ENCODE results near the gene COBL. TPM values are rescaled to one million over a fixed set of nuclear protein-coding genes. Genes with fewer than 3 reads are reported as not detected.

The COBL gene
- total RNA-seq, 1 experiment from 2014 or later = 51.4 TPM

GRCh38 chr7:51308265-51308664, 8.3 kb downstream of the COBL start:
- TF ChIP-seq EZH2 (IDR thresholded peaks at IDR 0.05; ENCODE audit: low read depth) = no peak
- intact Hi-C loops (cut with micrococcal nuclease; ENCODE audit: unreplicated experiment) = no loop called here
- Histone ChIP-seq H3K4me1 (replicated peaks; ENCODE audit: insufficient read depth) (peaks cover 19% of the 10 kb centered on the region), H3K27ac (no peak overlapping the region), H3K9me3 (ENCODE audit: insufficient read depth, low read depth) (no peaks in the 10 kb centered on the region), H3K4me3 (no peak overlapping the region), H3K36me3 (ENCODE audit: low read depth) (no peaks in the 10 kb centered on the region), H3K79me2 (ENCODE audit: low read depth) (peaks cover 81% of the 10 kb centered on the region), H3F3A (ENCODE audit: insufficient read depth, low read depth) (peaks cover 11% of the 10 kb centered on the region), H3K9me2 (ENCODE audit: insufficient read depth) (no peaks in the 10 kb centered on the region), H2AFZ (no peak overlapping the region), H3K4me2 (no peak overlapping the region), H3K27me3 (ENCODE audit: insufficient read depth, low read depth) (no peaks in the 10 kb centered on the region), H4K20me1 (ENCODE audit: insufficient read depth) (no peaks in the 10 kb centered on the region)
- POLR2A ChIA-PET (ENCODE audit: unreplicated experiment) = no interaction called here
- no TSS peak for BruUV-seq (replicated peaks)
- no peak for DNase-seq
- CTCF ChIA-PET = no interaction called here

- Histone ChIP-seq H3K27me3 (ENCODE audit: insufficient read depth, low read depth) (no peaks in the 10 kb centered on the region), H4K20me1 (ENCODE audit: insufficient read depth) (no peaks in the 10 kb centered on the region), H3K4me2 (no peak overlapping the region), H3F3A (ENCODE audit: insufficient read depth, low read depth) (peaks cover 15% of the 10 kb centered on the region; the same call in 1 of the 2 replicates), H3K4me3 (no peak overlapping the region), H3K27ac (no peak overlapping the region), H3K4me1 (replicated peaks; ENCODE audit: insufficient read depth) (peaks cover 21% of the 10 kb centered on the region), H3K9me2 (ENCODE audit: insufficient read depth) (no peaks in the 10 kb centered on the region), H2AFZ (no peak overlapping the region), H3K9me3 (ENCODE audit: insufficient read depth, low read depth) (no peaks in the 10 kb centered on the region), H3K36me3 (ENCODE audit: low read depth) (no peaks in the 10 kb centered on the region), H3K79me2 (ENCODE audit: low read depth) (peaks cover 80% of the 10 kb centered on the region)
- intact Hi-C loops (cut with micrococcal nuclease; ENCODE audit: unreplicated experiment) = no loop called here
- POLR2A ChIA-PET (ENCODE audit: unreplicated experiment) = no interaction called here
- CTCF ChIA-PET = no interaction called here
- TF ChIP-seq EZH2 (IDR thresholded peaks at IDR 0.05; ENCODE audit: low read depth) = no peak
- no peak for TF ChIP-seq CTCF (conservative IDR thresholded peaks at IDR 0.05)
- DNase-seq = no peak
- no TSS peak for BruUV-seq (replicated peaks)
Observed at GRCh38 chr7:51307651-51308210, 8.9 kb downstream of the COBL start.

GRCh38 chr7:51306761-51307160, 9.8 kb downstream of the COBL start:
- Histone ChIP-seq H4K20me1 (ENCODE audit: insufficient read depth) (no peaks in the 10 kb centered on the region; the same call in 1 of the 2 replicates), H3K27me3 (ENCODE audit: insufficient read depth, low read depth) (no peaks in the 10 kb centered on the region), H3F3A (ENCODE audit: insufficient read depth, low read depth) (peaks cover 15% of the 10 kb centered on the region; the same call in 1 of the 2 replicates), H3K4me3 (no peak overlapping the region), H3K9me2 (ENCODE audit: insufficient read depth) (no peaks in the 10 kb centered on the region), H3K79me2 (ENCODE audit: low read depth) (peaks cover 79% of the 10 kb centered on the region), H3K36me3 (ENCODE audit: low read depth) (no peaks in the 10 kb centered on the region), H3K4me1 (replicated peaks; ENCODE audit: insufficient read depth) (peaks cover 27% of the 10 kb centered on the region), H2AFZ (no peak overlapping the region), H3K4me2 (no peak overlapping the region), H3K27ac (no peak overlapping the region), H3K9me3 (ENCODE audit: insufficient read depth, low read depth) (no peaks in the 10 kb centered on the region)
- intact Hi-C loops (cut with micrococcal nuclease; ENCODE audit: unreplicated experiment) = no loop called here
- CTCF ChIA-PET = no interaction called here
- POLR2A ChIA-PET (ENCODE audit: unreplicated experiment) = interaction anchor here (0.6 kb wide), 1 partner anchor 18 kb away, joined by 3 read pairs; no protein-coding TSS in a partner anchor
- BruUV-seq (replicated peaks) = no TSS peak
- DNase-seq = no peak
- TF ChIP-seq CTCF (conservative IDR thresholded peaks at IDR 0.05) = no peak
- TF ChIP-seq EZH2 (IDR thresholded peaks at IDR 0.05; ENCODE audit: low read depth) = no peak

- POLR2A ChIA-PET (ENCODE audit: unreplicated experiment) = no interaction called here
- Histone ChIP-seq H3K9me3 (ENCODE audit: insufficient read depth, low read depth) (no peaks in the 10 kb centered on the region), H3K4me3 (no peak overlapping the region), H2AFZ (no peak overlapping the region), H4K20me1 (ENCODE audit: insufficient read depth) (no peaks in the 10 kb centered on the region; the same call in 1 of the 2 replicates), H3K9me2 (ENCODE audit: insufficient read depth) (no peaks in the 10 kb centered on the region), H3K79me2 (ENCODE audit: low read depth) (peaks cover 72% of the 10 kb centered on the region), H3K36me3 (ENCODE audit: low read depth) (no peaks in the 10 kb centered on the region), H3F3A (ENCODE audit: insufficient read depth, low read depth) (peaks cover 15% of the 10 kb centered on the region; the same call in 1 of the 2 replicates), H3K27me3 (ENCODE audit: insufficient read depth, low read depth) (no peaks in the 10 kb centered on the region), H3K4me1 (replicated peaks; ENCODE audit: insufficient read depth) (peaks cover 27% of the 10 kb centered on the region), H3K27ac (no peak overlapping the region), H3K4me2 (no peak overlapping the region)
- CTCF ChIA-PET = no interaction called here
- no peak for DNase-seq
- intact Hi-C loops (cut with micrococcal nuclease; ENCODE audit: unreplicated experiment) = loop anchor here (5.0 kb wide), 1 partner anchor 42 kb away; no protein-coding TSS in a partner anchor
- TF ChIP-seq EZH2 (IDR thresholded peaks at IDR 0.05; ENCODE audit: low read depth) = no peak
- TF ChIP-seq CTCF (conservative IDR thresholded peaks at IDR 0.05) = no peak
- BruUV-seq (replicated peaks) = no TSS peak
Observed at GRCh38 chr7:51304729-51305128, 11.9 kb downstream of the COBL start.
